IMR-90 (cell line): ENCODE measurements around the gene PTPN3. TPM values are rescaled to one million over a fixed set of nuclear protein-coding genes. Genes with fewer than 3 reads are reported as not detected.

Experiments used
- ATAC-seq: fragments of 200-7000 bp; cut with Tn5 transposase; 2 replicates; pipeline ENCODE4 v1.9.1; 2020; ENCODE audit warnings: low read depth, mild to moderate bottlenecking, moderate library complexity
- BruUV-seq: library from RNA; stranded (reverse); fragments of 400-500 nt; replicated peaks from 2 replicates; lab custom pipeline; 2021; lab: Mats Ljungman, UMichigan
- CTCF ChIA-PET: fragments of 300-600 bp; formaldehyde crosslinking; extraction: SDS; loops from one replicate; lab custom pipeline; 2021; ENCODE audit warnings: antibody characterized with exemption; lab: Yijun Ruan, JAX
- POLR2A ChIA-PET: fragments of 300-600 bp; sonication (Branson Sonifier 250); formaldehyde crosslinking; loops from one replicate; lab custom pipeline; 2022; ENCODE audit warnings: antibody characterized with exemption; ENCODE audit not compliant: unreplicated experiment; lab: Charles Lee
- DNase-seq: peaks from one replicate; pipeline ENCODE4 v3.0.0; 2013
- H2AFZ ChIP-seq: replicated peaks from 2 replicates; pipeline ENCODE3; 2013; ENCODE audit warnings: low read length, mild to moderate bottlenecking; ENCODE audit not compliant: poor library complexity
- H2AK5ac ChIP-seq: 2 replicates; pipeline ENCODE4 v1.6.1; 2013; ENCODE audit warnings: low read depth, low read length, inconsistent platforms
- H2AK9ac ChIP-seq: replicated peaks from 2 replicates; pipeline ENCODE3; 2013; ENCODE audit warnings: mild to moderate bottlenecking, low read depth, low read length, moderate library complexity; ENCODE audit not compliant: poor library complexity
- H2BK120ac ChIP-seq: 2 replicates; pipeline ENCODE4 v1.6.1; 2013; ENCODE audit warnings: low read depth, low read length, inconsistent platforms
- H2BK15ac ChIP-seq: 3 replicates; pipeline ENCODE4 v1.6.1; 2013; ENCODE audit warnings: low read depth, low read length, inconsistent platforms
- H2BK20ac ChIP-seq: 2 replicates; pipeline ENCODE4 v1.6.1; 2013; ENCODE audit warnings: low read depth, mild to moderate bottlenecking, inconsistent platforms, low read length, moderate library complexity
- H2BK5ac ChIP-seq: 2 replicates; pipeline ENCODE4 v1.6.1; 2013; ENCODE audit warnings: mild to moderate bottlenecking, low read depth, low read length, inconsistent platforms; ENCODE audit not compliant: poor library complexity, severe bottlenecking
- H3K14ac ChIP-seq: replicated peaks from 2 replicates; pipeline ENCODE4 v1.6.1; 2013; ENCODE audit warnings: low read depth, low read length, inconsistent platforms
- H3K18ac ChIP-seq: 2 replicates; pipeline ENCODE4 v1.6.1; 2013; ENCODE audit warnings: low read depth, low read length, control low read depth
- H3K23ac ChIP-seq: 2 replicates; pipeline ENCODE4 v1.6.1; 2013; ENCODE audit warnings: low read depth, low read length, inconsistent platforms
- H3K27ac ChIP-seq: 2 replicates; pipeline ENCODE4 v1.5.1; 2013; ENCODE audit warnings: mild to moderate bottlenecking, control low read depth, low read length; ENCODE audit not compliant: insufficient read depth
- H3K27me3 ChIP-seq: 2 replicates; pipeline ENCODE4 v1.6.1; 2013; ENCODE audit warnings: low read length; ENCODE audit not compliant: control insufficient read depth, insufficient read depth
- H3K36me3 ChIP-seq: 2 replicates; pipeline ENCODE4 v1.6.1; 2013; ENCODE audit warnings: low read length, mixed read lengths; ENCODE audit not compliant: control insufficient read depth, insufficient read depth
- H3K4ac ChIP-seq: 2 replicates; pipeline ENCODE4 v1.6.1; 2013; ENCODE audit warnings: low read depth, low read length, inconsistent platforms
- H3K4me1 ChIP-seq: 2 replicates; pipeline ENCODE4 v1.6.1; 2013; ENCODE audit warnings: low read length, mixed read lengths; ENCODE audit not compliant: control insufficient read depth, insufficient read depth
- H3K4me2 ChIP-seq: 2 replicates; pipeline ENCODE4 v1.6.1; 2013; ENCODE audit warnings: low read depth, mild to moderate bottlenecking, control low read depth, low read length, moderate library complexity
- H3K4me3 ChIP-seq: 2 replicates; pipeline ENCODE4 v1.5.1; 2013; ENCODE audit warnings: low read depth, mild to moderate bottlenecking, control low read depth, low read length, moderate library complexity; ENCODE audit not compliant: insufficient read depth
- H3K56ac ChIP-seq: 2 replicates; pipeline ENCODE4 v1.6.1; 2013; ENCODE audit warnings: low read length, inconsistent platforms; ENCODE audit not compliant: insufficient read depth; ENCODE audit errors: extremely low read depth
- H3K79me1 ChIP-seq, 2 experiments: 2 replicates each; pipeline ENCODE4 v1.6.1; 2013; ENCODE audit warnings: low read length in 2 of 2, inconsistent platforms in 1 of 2, low read depth in 1 of 2
- H3K9ac ChIP-seq: 2 replicates; pipeline ENCODE4 v1.6.1; 2013; ENCODE audit warnings: low read depth, low read length, control low read depth
- H3K9me1 ChIP-seq: 2 replicates; pipeline ENCODE4 v1.6.1; 2013; ENCODE audit warnings: low read length, inconsistent platforms; ENCODE audit not compliant: insufficient read depth
- H3K9me3 ChIP-seq: 2 replicates; pipeline ENCODE4 v1.6.1; 2013; ENCODE audit warnings: low read length; ENCODE audit not compliant: control insufficient read depth, insufficient read depth
- H4K20me1 ChIP-seq: 2 replicates; pipeline ENCODE4 v1.6.1; 2013; ENCODE audit warnings: low read length, inconsistent platforms; ENCODE audit not compliant: insufficient read depth
- H4K5ac ChIP-seq: 2 replicates; pipeline ENCODE4 v1.6.1; 2013; ENCODE audit warnings: mild to moderate bottlenecking, low read depth, low read length, control low read depth
- H4K8ac ChIP-seq, 2 experiments: 2 replicates each; pipeline ENCODE4 v1.6.1; 2013; ENCODE audit warnings: low read depth in 2 of 2, low read length in 2 of 2, control low read depth in 1 of 2, inconsistent platforms in 1 of 2
- H4K91ac ChIP-seq: 2 replicates; pipeline ENCODE4 v1.6.1; 2013; ENCODE audit warnings: low read depth, low read length, inconsistent platforms; ENCODE audit not compliant: insufficient read depth
- BHLHE40 ChIP-seq: fragments of 150-350 bp; IDR thresholded peaks from 2 replicates; pipeline ENCODE4 v1.6.1; 2016; ENCODE audit warnings: mild to moderate bottlenecking, low read depth, low read length
- CEBPB ChIP-seq: IDR thresholded peaks from 2 replicates; pipeline ENCODE4 v1.6.1; 2012; ENCODE audit warnings: low read depth, low read length, improper control_type of control experiment
- CHD1 ChIP-seq: IDR thresholded peaks from 2 replicates; pipeline ENCODE4 v1.6.1; 2012; ENCODE audit warnings: low read depth, low read length, improper control_type of control experiment
- CTCF ChIP-seq: conservative IDR thresholded peaks from 2 replicates; pipeline ENCODE4 v1.5.1; 2012; ENCODE audit warnings: mild to moderate bottlenecking, low read depth, low read length, improper control_type of control experiment
- ELK1 ChIP-seq: fragments of 150-350 bp; IDR thresholded peaks from 2 replicates; pipeline ENCODE4 v1.6.1; 2016; ENCODE audit warnings: low read depth, mild to moderate bottlenecking, low read length, moderate library complexity, borderline replicate concordance
- FOS ChIP-seq: fragments of 150-350 bp; IDR thresholded peaks from 2 replicates; pipeline ENCODE4 v1.6.1; 2016; ENCODE audit warnings: low read depth, low read length
- MAFK ChIP-seq: IDR thresholded peaks from 2 replicates; pipeline ENCODE4 v1.6.1; 2012; ENCODE audit warnings: low read depth, low read length, improper control_type of control experiment
- MAZ ChIP-seq: IDR thresholded peaks from 2 replicates; pipeline ENCODE4 v1.6.1; 2012; ENCODE audit warnings: low read depth, mild to moderate bottlenecking, low read length, improper control_type of control experiment, moderate library complexity, borderline replicate concordance
- NFE2L2 ChIP-seq: fragments of 150-350 bp; IDR thresholded peaks from 2 replicates; pipeline ENCODE4 v1.6.1; 2016; ENCODE audit warnings: low read depth, mild to moderate bottlenecking, low read length
- POLR2A ChIP-seq: IDR thresholded peaks from 2 replicates; pipeline ENCODE4 v1.6.1; 2012; ENCODE audit warnings: mild to moderate bottlenecking, low read depth, low read length
- RAD21 ChIP-seq: IDR thresholded peaks from 2 replicates; pipeline ENCODE4 v1.6.1; 2012; ENCODE audit warnings: low read length, improper control_type of control experiment
- RCOR1 ChIP-seq: IDR thresholded peaks from 2 replicates; pipeline ENCODE4 v1.6.1; 2012; ENCODE audit warnings: mild to moderate bottlenecking, low read length, improper control_type of control experiment; ENCODE audit not compliant: insufficient replicate concordance
- RFX5 ChIP-seq: IDR thresholded peaks from 2 replicates; pipeline ENCODE4 v1.8.0; 2012; ENCODE audit warnings: low read depth, mild to moderate bottlenecking, low read length, moderate library complexity
- SMC3 ChIP-seq: fragments of 150-350 bp; IDR thresholded peaks from 2 replicates; pipeline ENCODE4 v1.6.1; 2016; ENCODE audit warnings: low read depth, mild to moderate bottlenecking, antibody characterized with exemption, low read length, moderate library complexity
- WGBS, 2 experiments: methylation state at CpG; one replicate each; pipeline versions ENCODE4 v1.1.5 to v1.1.7; 2013; ENCODE audit warnings: missing lambda C conversion rate in 2 of 2; ENCODE audit not compliant: insufficient read length in 1 of 2; ENCODE audit errors: extremely low coverage in 2 of 2; 5-methylcytosine and 5-hydroxymethylcytosine counted together
- dilution Hi-C: fragments of 300-500 bp; cut with HindIII; formaldehyde crosslinking; loops from one replicate; pipeline ENCODE4 v1.14.3; 2018; ENCODE audit warnings: low sequenced_read_pairs; ENCODE audit not compliant: unreplicated experiment
- in situ Hi-C: fragments of 300-500 bp; cut with MboI; formaldehyde crosslinking; loops from 3 replicates; pipeline ENCODE4 v1.14.3; 2019; ENCODE audit warnings: low sequenced_read_pairs, inconsistent platforms, mixed read lengths
- intact Hi-C: fragments of 100-400 bp; cut with micrococcal nuclease; formaldehyde crosslinking; loops from 2 replicates; pipeline ENCODE4 v1.10.0; 2022
- polyA plus RNA-seq, 3 experiments: library from polyadenylated mRNA; depleted of rRNA; stranded (reverse); fragments of >200 nt; gene quantifications; 2 replicates each; pipeline ENCODE4 v1.2.3, GENCODE V29; 2012; ENCODE audit warnings: low replicate concordance in 1 of 3
- total RNA-seq: library from RNA; depleted of rRNA; stranded (reverse); fragments of >200 nt; gene quantifications from 2 replicates; pipeline ENCODE4 v1.2.3, GENCODE V29; 2012
- TF ChIP-seq, protein P1 (sequence below): fragments of 150-350 bp; IDR thresholded peaks from 2 replicates; pipeline ENCODE4 v1.6.1; 2017; ENCODE audit warnings: mild to moderate bottlenecking, antibody characterized with exemption, low read length, low read depth

PTPN3 gene
- total and polyA plus RNA-seq, 2 of the 4 experiments (the other 2 are of a cell fraction), result 0.72 to 0.89 TPM

GRCh38 chr9:109439378-109440116 lies 58.6 kb downstream of the PTPN3 start:
- peaks cover 7% of the 10 kb centered on the region; the same call in 1 of the 2 replicates for H3K27me3 ChIP-seq
- ATAC-seq, result no peak
- no peaks in the 10 kb centered on the region for H4K20me1 ChIP-seq
- H3K9ac ChIP-seq, result no peak overlapping the region
- intact Hi-C loops (loop anchor here (2.0 to 5.0 kb wide), 2 partner anchors 29 to 83 kb away; no protein-coding TSS in a partner anchor), dilution Hi-C loops (no loop called here), in situ Hi-C loops (loop anchor here (5.0 kb wide), 1 partner anchor 78 kb away; no protein-coding TSS in a partner anchor)
- no peak overlapping the region for H3K4me2 ChIP-seq
- CTCF ChIA-PET, result no interaction called here
- H4K91ac ChIP-seq, result no peak overlapping the region
- no peaks in the 10 kb centered on the region for H3K4me1 ChIP-seq
- H4K5ac ChIP-seq, result no peak overlapping the region
- no peak overlapping the region for H3K56ac ChIP-seq
- POLR2A ChIA-PET, result no interaction called here
- no peak overlapping the region for H3K27ac ChIP-seq
- no peaks in the 10 kb centered on the region for H3K9me3 ChIP-seq
- H2BK120ac ChIP-seq, result no peak overlapping the region
- no peaks in the 10 kb centered on the region for H3K9me1 ChIP-seq
- no peak overlapping the region for H3K18ac ChIP-seq
- no peak overlapping the region for H2BK15ac ChIP-seq
- no peak overlapping the region for H2AFZ ChIP-seq
- no peak overlapping the region for H3K4ac ChIP-seq
- no peak overlapping the region for H2BK20ac ChIP-seq
- H2BK5ac ChIP-seq, result no peak overlapping the region
- no peak overlapping the region for H3K23ac ChIP-seq
- 80% methylated on average over 2 of the region's 8 CpGs; no CpG with 5 or more reads in 1 of the 2 experiments for WGBS, 2 experiments
- no peaks in the 10 kb centered on the region for H3K79me1 ChIP-seq
- H3K14ac ChIP-seq, result no peak overlapping the region
- H3K4me3 ChIP-seq, result no peak overlapping the region
- no peaks in the 10 kb centered on the region for H3K36me3 ChIP-seq
- BruUV-seq, result no TSS peak
- H2AK5ac ChIP-seq, result no peak overlapping the region
- no peak overlapping the region for H2AK9ac ChIP-seq
- H4K8ac ChIP-seq, result no peak overlapping the region
- DNase-seq, result no peak
- TF ChIP-seq, protein P1, sequence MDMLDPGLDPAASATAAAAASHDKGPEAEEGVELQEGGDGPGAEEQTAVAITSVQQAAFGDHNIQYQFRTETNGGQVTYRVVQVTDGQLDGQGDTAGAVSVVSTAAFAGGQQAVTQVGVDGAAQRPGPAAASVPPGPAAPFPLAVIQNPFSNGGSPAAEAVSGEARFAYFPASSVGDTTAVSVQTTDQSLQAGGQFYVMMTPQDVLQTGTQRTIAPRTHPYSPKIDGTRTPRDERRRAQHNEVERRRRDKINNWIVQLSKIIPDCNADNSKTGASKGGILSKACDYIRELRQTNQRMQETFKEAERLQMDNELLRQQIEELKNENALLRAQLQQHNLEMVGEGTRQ, result no peak
- no peak for TF ChIP-seq RCOR1
- TF ChIP-seq CHD1, result no peak
- TF ChIP-seq MAFK, result no peak
- TF ChIP-seq SMC3, result no peak
- no peak for TF ChIP-seq RAD21
- no peak for TF ChIP-seq CEBPB
- TF ChIP-seq CTCF, result no peak
- no peak for TF ChIP-seq POLR2A
- no peak for TF ChIP-seq NFE2L2
- TF ChIP-seq MAZ, result no peak
- TF ChIP-seq RFX5, result no peak
- no peak for TF ChIP-seq BHLHE40
- TF ChIP-seq ELK1, result no peak
- TF ChIP-seq FOS, result no peak
